ENCODE results near the gene TMEM221.

GRCh38 chr19:17404015-17404414 is 44.5 kb downstream of the TMEM221 start:
- no peak for TF ChIP-seq POLR2A (IDR thresholded peaks at IDR 0.05)
- TF ChIP-seq, protein P1, sequence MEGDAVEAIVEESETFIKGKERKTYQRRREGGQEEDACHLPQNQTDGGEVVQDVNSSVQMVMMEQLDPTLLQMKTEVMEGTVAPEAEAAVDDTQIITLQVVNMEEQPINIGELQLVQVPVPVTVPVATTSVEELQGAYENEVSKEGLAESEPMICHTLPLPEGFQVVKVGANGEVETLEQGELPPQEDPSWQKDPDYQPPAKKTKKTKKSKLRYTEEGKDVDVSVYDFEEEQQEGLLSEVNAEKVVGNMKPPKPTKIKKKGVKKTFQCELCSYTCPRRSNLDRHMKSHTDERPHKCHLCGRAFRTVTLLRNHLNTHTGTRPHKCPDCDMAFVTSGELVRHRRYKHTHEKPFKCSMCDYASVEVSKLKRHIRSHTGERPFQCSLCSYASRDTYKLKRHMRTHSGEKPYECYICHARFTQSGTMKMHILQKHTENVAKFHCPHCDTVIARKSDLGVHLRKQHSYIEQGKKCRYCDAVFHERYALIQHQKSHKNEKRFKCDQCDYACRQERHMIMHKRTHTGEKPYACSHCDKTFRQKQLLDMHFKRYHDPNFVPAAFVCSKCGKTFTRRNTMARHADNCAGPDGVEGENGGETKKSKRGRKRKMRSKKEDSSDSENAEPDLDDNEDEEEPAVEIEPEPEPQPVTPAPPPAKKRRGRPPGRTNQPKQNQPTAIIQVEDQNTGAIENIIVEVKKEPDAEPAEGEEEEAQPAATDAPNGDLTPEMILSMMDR (IDR thresholded peaks at IDR 0.05), result no peak
